WTC11 (cell line): ENCODE data around the gene CNTN5. TPM values are rescaled to one million over a fixed set of nuclear protein-coding genes. Genes with fewer than 3 reads are reported as not detected.

Experiments
- ATAC-seq: fragments of 200-7000 bp; cut with Tn5 transposase; 2 replicates; pipeline ENCODE4 v1.10.0; 2021; ENCODE audit warnings: mild to moderate bottlenecking, moderate library complexity
- CTCF ChIA-PET: fragments of 300-600 bp; sonication (Branson Sonifier 250); formaldehyde crosslinking; loops from one replicate; lab custom pipeline; 2021; ENCODE audit warnings: antibody characterized with exemption; lab: Charles Lee
- POLR2A ChIA-PET: fragments of 350-600 bp; sonication (Branson Sonifier 250); formaldehyde crosslinking; loops from one replicate; lab custom pipeline; 2021; ENCODE audit warnings: antibody characterized with exemption; lab: Charles Lee
- DNase-seq: peaks from one replicate; pipeline ENCODE4 v3.0.0; 2021; ENCODE audit warnings: low spot score
- H3K27ac Mint-ChIP-seq: 2 replicates; pipeline ENCODE4 v1.8.0; 2021; ENCODE audit warnings: mixed read lengths
- H3K27me3 Mint-ChIP-seq: 2 replicates; pipeline ENCODE4 v1.8.0; 2021; ENCODE audit warnings: low read depth, mild to moderate bottlenecking, moderate library complexity, mixed read lengths
- H3K36me3 Mint-ChIP-seq: 2 replicates; pipeline ENCODE4 v1.8.0; 2021; ENCODE audit warnings: mixed read lengths
- H3K4me1 Mint-ChIP-seq: 2 replicates; pipeline ENCODE4 v1.8.0; 2022; ENCODE audit warnings: mixed read lengths
- H3K4me3 Mint-ChIP-seq: 2 replicates; pipeline ENCODE4 v1.8.0; 2021; ENCODE audit warnings: mild to moderate bottlenecking, moderate library complexity, mixed read lengths
- H3K9me3 Mint-ChIP-seq: 2 replicates; pipeline ENCODE4 v1.8.0; 2021; ENCODE audit warnings: mixed read lengths
- ATF6 ChIP-seq: sonication (generic); formaldehyde crosslinking; IDR thresholded peaks from 2 replicates; pipeline ENCODE4 v1.8.1; 2023; ENCODE audit warnings: mild to moderate bottlenecking, missing genetic modification reagents
- CTCF ChIP-seq: fragments of 200-600 bp; IDR thresholded peaks from 2 replicates; pipeline ENCODE4 v1.8.0; 2022; ENCODE audit warnings: antibody characterized with exemption
- ELF4 ChIP-seq: sonication (generic); formaldehyde crosslinking; IDR thresholded peaks from 2 replicates; pipeline ENCODE4 v1.8.1; 2022; ENCODE audit warnings: low read depth, mild to moderate bottlenecking, moderate library complexity, missing genetic modification reagents
- ESRRA ChIP-seq: sonication (generic); formaldehyde crosslinking; IDR thresholded peaks from 2 replicates; pipeline ENCODE4 v1.8.1; 2022; ENCODE audit warnings: mild to moderate bottlenecking, missing genetic modification reagents, borderline replicate concordance
- ETV6 ChIP-seq: sonication (generic); formaldehyde crosslinking; IDR thresholded peaks from 2 replicates; pipeline ENCODE4 v1.8.1; 2022; ENCODE audit warnings: mild to moderate bottlenecking, missing genetic modification reagents
- GRHL2 ChIP-seq: fragments of 250-450 bp; sonication (Bioruptor Pico); IDR thresholded peaks from 2 replicates; pipeline ENCODE4 v1.8.0; 2022; ENCODE audit warnings: mild to moderate bottlenecking, moderate library complexity; ENCODE audit not compliant: insufficient replicate concordance, severe bottlenecking
- HMGA2 ChIP-seq: fragments of 250-450 bp; sonication (Bioruptor Pico); IDR thresholded peaks from 2 replicates; pipeline ENCODE4 v1.4.0; 2021; ENCODE audit warnings: mild to moderate bottlenecking, moderate library complexity
- HMGXB4 ChIP-seq: sonication (generic); formaldehyde crosslinking; IDR thresholded peaks from 2 replicates; pipeline ENCODE4 v1.8.1; 2023; ENCODE audit warnings: mild to moderate bottlenecking, moderate library complexity, missing genetic modification reagents
- KAT7 ChIP-seq: sonication (generic); formaldehyde crosslinking; IDR thresholded peaks from 2 replicates; pipeline ENCODE4 v1.8.1; 2023; ENCODE audit warnings: missing genetic modification reagents, mild to moderate bottlenecking, borderline replicate concordance
- MLX ChIP-seq: sonication (generic); formaldehyde crosslinking; IDR thresholded peaks from 2 replicates; pipeline ENCODE4 v1.8.1; 2023; ENCODE audit warnings: mild to moderate bottlenecking, missing genetic modification reagents, moderate library complexity
- MXD4 ChIP-seq: fragments of 250-450 bp; sonication (Bioruptor Pico); IDR thresholded peaks from 2 replicates; pipeline ENCODE4 v1.8.0; 2021; ENCODE audit warnings: mild to moderate bottlenecking, moderate library complexity, borderline replicate concordance
- NR1H2 ChIP-seq: sonication (generic); formaldehyde crosslinking; IDR thresholded peaks from 2 replicates; pipeline ENCODE4 v1.9.0; 2021; ENCODE audit warnings: mild to moderate bottlenecking, moderate library complexity, missing genetic modification reagents
- NR3C1 ChIP-seq: sonication (generic); formaldehyde crosslinking; conservative IDR thresholded peaks from 2 replicates; pipeline ENCODE4 v1.8.1; 2023; ENCODE audit warnings: low read depth, mild to moderate bottlenecking, missing genetic modification reagents
- SMAD4 ChIP-seq: sonication (generic); formaldehyde crosslinking; IDR thresholded peaks from 2 replicates; pipeline ENCODE4 v1.8.0; 2022; ENCODE audit warnings: mild to moderate bottlenecking, missing genetic modification reagents
- TCF7 ChIP-seq: sonication (generic); formaldehyde crosslinking; IDR thresholded peaks from 2 replicates; pipeline ENCODE4 v1.8.0; 2022; ENCODE audit warnings: mild to moderate bottlenecking, low read depth, missing genetic modification reagents, moderate library complexity
- TEAD1 ChIP-seq: sonication (generic); formaldehyde crosslinking; IDR thresholded peaks from 2 replicates; pipeline ENCODE4 v1.8.0; 2022; ENCODE audit warnings: mild to moderate bottlenecking, missing genetic modification reagents
- ZBTB21 ChIP-seq: sonication (generic); formaldehyde crosslinking; IDR thresholded peaks from 2 replicates; pipeline ENCODE4 v1.8.1; 2023; ENCODE audit warnings: mild to moderate bottlenecking, missing genetic modification reagents, borderline replicate concordance
- ZBTB43 ChIP-seq: sonication (generic); formaldehyde crosslinking; IDR thresholded peaks from 2 replicates; pipeline ENCODE4 v1.8.1; 2023; ENCODE audit warnings: mild to moderate bottlenecking, missing genetic modification reagents
- ZNF121 ChIP-seq: sonication (generic); formaldehyde crosslinking; IDR thresholded peaks from 2 replicates; pipeline ENCODE4 v1.8.0; 2023; ENCODE audit warnings: missing genetic modification reagents
- ZNF232 ChIP-seq: sonication (generic); formaldehyde crosslinking; IDR thresholded peaks from 2 replicates; pipeline ENCODE4 v1.8.0; 2022; ENCODE audit warnings: mild to moderate bottlenecking, missing genetic modification reagents
- ZNF512 ChIP-seq: sonication (generic); formaldehyde crosslinking; IDR thresholded peaks from 2 replicates; pipeline ENCODE4 v1.8.1; 2022; ENCODE audit warnings: missing genetic modification reagents, borderline replicate concordance
- total RNA-seq: library from RNA; stranded (reverse); gene quantifications from 3 replicates; pipeline ENCODE4 v1.2.3, GENCODE V29; 2021
- TF ChIP-seq, protein P1 (sequence below): sonication (generic); formaldehyde crosslinking; IDR thresholded peaks from 2 replicates; pipeline ENCODE4 v1.8.1; 2022; ENCODE audit warnings: low read depth, mild to moderate bottlenecking, moderate library complexity, missing genetic modification reagents, borderline replicate concordance
- TF ChIP-seq, protein P2 (sequence below): sonication (generic); formaldehyde crosslinking; IDR thresholded peaks from 2 replicates; pipeline ENCODE4 v1.8.0; 2023; ENCODE audit warnings: missing genetic modification reagents, mild to moderate bottlenecking, borderline replicate concordance

CNTN5 gene
- total RNA-seq, 1 experiment from 2014 or later = 0.07 TPM

- TF ChIP-seq, protein P1, sequence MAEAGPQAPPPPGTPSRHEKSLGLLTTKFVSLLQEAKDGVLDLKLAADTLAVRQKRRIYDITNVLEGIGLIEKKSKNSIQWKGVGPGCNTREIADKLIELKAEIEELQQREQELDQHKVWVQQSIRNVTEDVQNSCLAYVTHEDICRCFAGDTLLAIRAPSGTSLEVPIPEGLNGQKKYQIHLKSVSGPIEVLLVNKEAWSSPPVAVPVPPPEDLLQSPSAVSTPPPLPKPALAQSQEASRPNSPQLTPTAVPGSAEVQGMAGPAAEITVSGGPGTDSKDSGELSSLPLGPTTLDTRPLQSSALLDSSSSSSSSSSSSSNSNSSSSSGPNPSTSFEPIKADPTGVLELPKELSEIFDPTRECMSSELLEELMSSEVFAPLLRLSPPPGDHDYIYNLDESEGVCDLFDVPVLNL = no peak
- TF ChIP-seq MXD4 (CRISPR knock-in tag) (no peak), ZNF121 (CRISPR knock-in tag) (no peak), ZBTB43 (CRISPR knock-in tag) (no peak), GRHL2 (CRISPR knock-in tag) (no peak), ELF4 (CRISPR knock-in tag) (no peak), ZNF512 (no peak), SMAD4 (CRISPR knock-in tag) (no peak), ATF6 (CRISPR knock-in tag) (no peak), KAT7 (CRISPR knock-in tag) (no peak), ZBTB21 (no peak), TCF7 (CRISPR knock-in tag) (no peak), HMGXB4 (CRISPR knock-in tag) (no peak), MLX (no peak)
- TF ChIP-seq, all 79 proteins: peak for 0
Measured at GRCh38 chr11:99177446-99177845, 156.7 kb downstream of the CNTN5 start (continued).

DNA sequence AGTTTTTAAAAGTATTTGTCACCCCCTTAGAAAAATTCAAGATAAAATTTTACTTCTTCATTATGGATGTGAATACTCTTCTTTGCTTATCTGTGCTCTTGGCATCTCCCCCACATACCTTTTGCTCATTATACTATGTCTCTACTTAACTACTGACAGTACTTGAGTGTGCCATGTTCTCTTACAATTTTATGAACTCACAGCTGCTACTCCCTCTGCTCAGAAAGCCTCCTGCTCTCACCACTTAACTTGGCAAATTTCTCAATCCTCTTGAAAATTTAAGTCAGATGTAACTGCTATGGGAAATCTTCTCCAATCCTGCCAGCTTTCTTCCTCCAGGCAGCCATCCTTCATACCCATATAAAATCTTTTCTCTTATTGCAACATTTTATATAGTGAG is 163.4 kb downstream of the CNTN5 start:
- no peaks in the 10 kb centered on the region for H3K9me3 Mint-ChIP-seq
- DNase-seq = no peak
- H3K27ac Mint-ChIP-seq = no peak overlapping the region
- H3K36me3 Mint-ChIP-seq = no peaks in the 10 kb centered on the region
- ChIA-PET CTCF (no interaction called here), POLR2A (no interaction called here)
- H3K4me3 Mint-ChIP-seq = no peak overlapping the region
- no peaks in the 10 kb centered on the region for H3K27me3 Mint-ChIP-seq
- peaks cover 6% of the 10 kb centered on the region for H3K4me1 Mint-ChIP-seq
- no peak for ATAC-seq
- TF ChIP-seq HMGA2 (CRISPR knock-in tag) = no peak
- TF ChIP-seq NR3C1 = no peak
- TF ChIP-seq TEAD1 = no peak
- TF ChIP-seq, protein P2, sequence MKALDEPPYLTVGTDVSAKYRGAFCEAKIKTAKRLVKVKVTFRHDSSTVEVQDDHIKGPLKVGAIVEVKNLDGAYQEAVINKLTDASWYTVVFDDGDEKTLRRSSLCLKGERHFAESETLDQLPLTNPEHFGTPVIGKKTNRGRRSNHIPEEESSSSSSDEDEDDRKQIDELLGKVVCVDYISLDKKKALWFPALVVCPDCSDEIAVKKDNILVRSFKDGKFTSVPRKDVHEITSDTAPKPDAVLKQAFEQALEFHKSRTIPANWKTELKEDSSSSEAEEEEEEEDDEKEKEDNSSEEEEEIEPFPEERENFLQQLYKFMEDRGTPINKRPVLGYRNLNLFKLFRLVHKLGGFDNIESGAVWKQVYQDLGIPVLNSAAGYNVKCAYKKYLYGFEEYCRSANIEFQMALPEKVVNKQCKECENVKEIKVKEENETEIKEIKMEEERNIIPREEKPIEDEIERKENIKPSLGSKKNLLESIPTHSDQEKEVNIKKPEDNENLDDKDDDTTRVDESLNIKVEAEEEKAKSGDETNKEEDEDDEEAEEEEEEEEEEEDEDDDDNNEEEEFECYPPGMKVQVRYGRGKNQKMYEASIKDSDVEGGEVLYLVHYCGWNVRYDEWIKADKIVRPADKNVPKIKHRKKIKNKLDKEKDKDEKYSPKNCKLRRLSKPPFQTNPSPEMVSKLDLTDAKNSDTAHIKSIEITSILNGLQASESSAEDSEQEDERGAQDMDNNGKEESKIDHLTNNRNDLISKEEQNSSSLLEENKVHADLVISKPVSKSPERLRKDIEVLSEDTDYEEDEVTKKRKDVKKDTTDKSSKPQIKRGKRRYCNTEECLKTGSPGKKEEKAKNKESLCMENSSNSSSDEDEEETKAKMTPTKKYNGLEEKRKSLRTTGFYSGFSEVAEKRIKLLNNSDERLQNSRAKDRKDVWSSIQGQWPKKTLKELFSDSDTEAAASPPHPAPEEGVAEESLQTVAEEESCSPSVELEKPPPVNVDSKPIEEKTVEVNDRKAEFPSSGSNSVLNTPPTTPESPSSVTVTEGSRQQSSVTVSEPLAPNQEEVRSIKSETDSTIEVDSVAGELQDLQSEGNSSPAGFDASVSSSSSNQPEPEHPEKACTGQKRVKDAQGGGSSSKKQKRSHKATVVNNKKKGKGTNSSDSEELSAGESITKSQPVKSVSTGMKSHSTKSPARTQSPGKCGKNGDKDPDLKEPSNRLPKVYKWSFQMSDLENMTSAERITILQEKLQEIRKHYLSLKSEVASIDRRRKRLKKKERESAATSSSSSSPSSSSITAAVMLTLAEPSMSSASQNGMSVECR = no peak
- TF ChIP-seq ZNF232 (CRISPR knock-in tag) = no peak
- no peak for TF ChIP-seq ESRRA (CRISPR knock-in tag)
- TF ChIP-seq NR1H2 (CRISPR knock-in tag) = no peak
- no peak for TF ChIP-seq ETV6
- no peak for TF ChIP-seq KAT7 (CRISPR knock-in tag)
- no peak for TF ChIP-seq CTCF
- no peak for TF ChIP-seq TCF7 (CRISPR knock-in tag)
